ENCODE results near the gene ZDHHC11B.
A peak's percentile ranks its signal among the peaks of the same experiment; 100 is the strongest.

Gene ZDHHC11B

DNA sequence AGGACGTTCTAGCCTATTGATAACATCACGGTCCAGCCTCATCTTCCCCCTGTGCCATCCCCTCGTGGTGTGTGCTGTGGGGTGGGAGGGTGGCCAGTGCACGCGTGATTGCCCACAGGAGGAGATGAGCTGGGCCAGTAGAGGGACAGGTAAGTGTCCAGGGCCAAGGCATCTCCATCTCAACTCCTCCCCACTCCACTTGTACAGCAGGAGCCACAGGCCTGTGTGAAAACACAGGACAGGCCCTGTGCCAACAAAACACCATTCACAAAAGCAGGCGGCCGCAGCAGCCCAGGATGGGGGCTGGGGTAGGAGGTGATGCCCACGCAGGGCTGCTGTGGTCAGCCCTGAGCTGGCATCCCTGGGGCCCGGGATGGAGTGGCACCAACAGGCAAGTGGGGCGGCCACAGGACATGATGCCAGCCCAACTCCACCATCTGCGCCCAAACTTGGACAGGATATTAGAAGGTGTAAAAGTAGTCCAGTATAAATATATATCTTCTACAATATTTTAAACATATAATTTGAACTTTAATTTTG lies 124.0 kb downstream of the ZDHHC11B start:
- no peaks in the 10 kb centered on the region for H3K4me1 ChIP-seq
- H3K27me3 ChIP-seq: no peaks in the 10 kb centered on the region
- peaks cover 39 to 86% (median 76%) of the 10 kb centered on the region in 3 donors for H3K36me3 ChIP-seq
- peak in 1 of 2 donors; percentile 41 for DNase-seq
- H3K27ac ChIP-seq: no peak overlapping the region
- no peak overlapping the region for H3K4me3 ChIP-seq
- intact Hi-C loops (cut with DNase I; ENCODE audit: low total_unique reads): no loop called here
- no peak for TF ChIP-seq CTCF (IDR thresholded peaks at IDR 0.05)
- H3K9me3 ChIP-seq: peaks cover 0 to 5% (median 4%) of the 10 kb centered on the region in 3 donors

All from tibial artery (tissue), 4 donors.